SK-N-MC (cell line): ENCODE results near the gene RPL7A.

ENCODE experiments used
- EZH2 ChIP-seq: fragments of 200-600 bp; sonication (generic); IDR thresholded peaks from one replicate; pipeline ENCODE4 v1.6.1; 2017; ENCODE audit warnings: antibody characterized with exemption
- FOXP2 ChIP-seq: optimal IDR thresholded peaks from 2 replicates; pipeline ENCODE3; 2011; ENCODE audit warnings: mild to moderate bottlenecking, moderate library complexity; ENCODE audit not compliant: insufficient read depth; ENCODE audit errors: extremely low read length, control extremely low read depth
- POLR2AphosphoS5 ChIP-seq: IDR thresholded peaks from 2 replicates; pipeline ENCODE4 v1.6.1; 2012; ENCODE audit warnings: mild to moderate bottlenecking, low read depth, low read length, borderline replicate concordance

- no peak for TF ChIP-seq POLR2AphosphoS5
- TF ChIP-seq EZH2: no peak
- no peak for TF ChIP-seq FOXP2
Observed at GRCh38 chr9:133344071-133344470, 3.9 kb upstream of the RPL7A start.
